Cerebellar cortex (tissue), 1 donor: ENCODE data around the gene POLR1A.

Source experiments
- DNase-seq: peaks from one replicate; pipeline ENCODE4 v3.0.0-alpha.2; 2015; ENCODE audit warnings: low spot score

POLR1A gene

DNA sequence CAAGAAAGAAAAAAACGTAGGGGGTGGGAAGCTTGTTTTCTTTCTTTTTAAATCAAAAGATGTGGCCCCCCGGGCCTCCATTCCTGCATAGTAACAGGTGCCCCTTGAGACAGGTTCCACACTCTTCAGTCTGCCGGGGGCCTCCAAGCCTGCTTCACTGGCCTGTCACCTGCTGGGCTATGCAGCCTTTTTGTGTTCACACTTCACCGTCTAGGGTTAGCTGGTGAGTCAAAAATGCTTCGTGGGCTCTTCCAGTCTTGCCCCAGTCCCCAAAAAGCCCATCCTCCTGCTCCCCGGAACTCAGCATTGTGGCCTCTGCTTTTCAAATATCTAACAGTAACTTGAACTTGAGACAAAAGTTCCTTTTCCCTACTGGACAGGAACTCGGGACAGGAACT, 67.9 kb downstream of the POLR1A start:
- no peak for DNase-seq

DNA sequence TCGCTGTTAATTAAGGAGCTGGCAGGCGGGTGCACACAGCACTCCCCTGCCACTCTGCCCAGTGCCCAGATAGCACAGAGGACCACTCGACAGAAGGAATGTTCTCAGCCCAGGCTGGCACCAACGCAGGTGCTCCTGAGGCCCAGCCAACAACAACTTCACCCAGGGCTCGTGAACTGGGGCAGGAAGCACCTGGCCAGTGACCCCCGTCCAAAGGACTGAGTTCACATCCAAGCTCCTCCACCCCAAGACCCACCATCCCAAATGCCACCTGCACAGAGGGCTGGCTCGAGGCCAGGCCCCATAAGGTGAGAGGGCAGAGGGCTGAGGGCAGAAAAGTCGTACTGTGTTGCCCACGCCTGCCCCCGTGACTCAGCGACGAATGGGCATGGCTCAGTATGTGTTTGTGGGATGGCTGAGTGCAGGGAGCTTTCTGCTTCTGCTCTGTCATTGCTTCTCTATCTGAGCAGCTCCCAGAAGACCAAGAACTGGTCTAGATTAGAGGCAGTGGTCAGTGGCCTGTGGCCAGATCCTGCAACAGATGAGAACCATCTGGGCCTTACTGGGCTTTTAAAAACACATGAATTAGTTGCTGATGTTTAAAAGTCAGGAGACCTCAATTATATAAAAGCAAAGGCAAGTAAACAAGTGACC, 68.4 kb downstream of the POLR1A start:
- DNase-seq: no peak

DNA sequence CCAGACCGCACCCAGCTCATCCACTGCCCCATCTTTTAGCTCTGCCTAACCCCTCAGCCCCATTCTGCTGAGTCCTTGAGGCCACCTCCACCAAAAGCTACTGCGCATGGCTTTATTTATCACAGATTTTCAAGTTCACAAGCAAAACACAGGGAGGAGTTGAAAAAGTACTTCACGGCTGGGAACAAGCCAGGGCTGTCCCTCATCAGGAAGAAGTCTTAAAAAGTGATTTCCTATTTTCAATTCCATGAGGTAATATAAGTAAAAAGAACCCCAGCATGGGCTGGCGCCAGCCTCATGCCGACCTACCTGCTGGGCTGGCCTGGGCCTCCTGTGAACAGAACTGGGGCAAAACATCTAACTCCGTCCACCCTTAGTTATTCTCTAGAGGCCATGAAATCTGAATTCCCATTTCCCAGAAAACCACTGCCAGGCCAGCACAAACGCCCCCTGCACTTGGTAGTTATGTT, 69.0 kb downstream of the POLR1A start:
- no peak for DNase-seq

DNA sequence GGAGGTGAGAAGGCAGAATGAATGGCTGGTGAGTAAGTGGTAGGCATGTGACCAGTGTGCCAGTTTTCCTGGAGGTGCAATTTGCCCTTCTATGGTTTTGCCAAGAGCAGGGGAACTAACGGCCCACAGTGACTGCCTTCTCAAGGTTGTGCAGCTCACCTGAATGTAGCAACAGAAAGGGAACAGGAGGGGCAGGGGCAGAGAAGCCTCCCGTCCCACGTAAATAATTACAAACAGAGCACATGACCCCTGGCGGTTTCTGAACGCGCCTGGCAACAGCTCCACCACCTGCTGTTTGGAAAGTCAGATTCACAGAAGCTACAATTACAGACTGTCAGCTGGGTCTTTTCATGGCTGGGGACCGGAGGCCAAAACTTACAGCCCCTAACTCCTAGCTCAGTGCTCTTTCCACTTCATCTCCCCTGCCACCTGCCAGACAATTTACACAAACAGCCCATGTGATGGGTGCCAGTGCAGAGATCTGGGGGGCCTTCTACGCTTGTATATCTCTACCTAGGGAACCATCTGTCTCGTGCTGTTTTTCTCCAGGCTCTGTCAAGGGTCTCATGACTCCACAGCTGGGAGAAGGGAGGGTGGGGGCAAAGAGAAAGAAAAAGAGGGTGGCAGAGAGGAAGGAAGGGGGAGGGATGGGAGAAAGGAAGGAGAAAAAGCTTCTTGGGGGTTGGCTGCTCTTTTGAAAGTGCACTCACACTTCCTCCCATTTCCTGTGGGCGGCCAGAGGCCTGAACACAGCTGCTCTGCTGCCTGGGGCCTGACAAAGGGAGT, 69.6 kb downstream of the POLR1A start:
- DNase-seq: no peak

DNA sequence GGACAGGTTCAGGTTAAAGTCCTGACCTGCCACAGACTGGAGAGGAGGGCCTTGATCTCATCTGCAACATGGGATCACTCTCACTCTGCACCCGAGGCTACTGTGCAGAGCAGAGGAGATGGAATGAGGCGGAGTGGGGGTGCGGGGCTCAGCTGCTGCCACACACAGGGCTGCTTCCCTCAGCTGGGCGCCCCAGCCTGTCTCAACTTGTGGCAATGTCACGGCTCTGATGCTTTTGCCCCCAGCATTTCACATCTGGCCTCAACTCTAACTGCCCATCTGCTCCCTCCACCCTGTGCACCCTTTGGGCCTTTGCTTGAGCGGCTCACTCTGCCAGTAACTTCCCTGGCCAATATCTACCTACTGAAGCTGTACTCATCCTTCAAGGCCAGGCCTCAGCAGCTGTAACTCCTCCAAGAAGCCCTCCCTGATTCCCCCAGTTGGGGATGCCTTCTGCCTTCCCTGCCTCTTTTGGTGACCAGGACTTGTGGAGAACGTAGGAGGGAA, 70.3 kb downstream of the POLR1A start:
- no peak for DNase-seq

DNA sequence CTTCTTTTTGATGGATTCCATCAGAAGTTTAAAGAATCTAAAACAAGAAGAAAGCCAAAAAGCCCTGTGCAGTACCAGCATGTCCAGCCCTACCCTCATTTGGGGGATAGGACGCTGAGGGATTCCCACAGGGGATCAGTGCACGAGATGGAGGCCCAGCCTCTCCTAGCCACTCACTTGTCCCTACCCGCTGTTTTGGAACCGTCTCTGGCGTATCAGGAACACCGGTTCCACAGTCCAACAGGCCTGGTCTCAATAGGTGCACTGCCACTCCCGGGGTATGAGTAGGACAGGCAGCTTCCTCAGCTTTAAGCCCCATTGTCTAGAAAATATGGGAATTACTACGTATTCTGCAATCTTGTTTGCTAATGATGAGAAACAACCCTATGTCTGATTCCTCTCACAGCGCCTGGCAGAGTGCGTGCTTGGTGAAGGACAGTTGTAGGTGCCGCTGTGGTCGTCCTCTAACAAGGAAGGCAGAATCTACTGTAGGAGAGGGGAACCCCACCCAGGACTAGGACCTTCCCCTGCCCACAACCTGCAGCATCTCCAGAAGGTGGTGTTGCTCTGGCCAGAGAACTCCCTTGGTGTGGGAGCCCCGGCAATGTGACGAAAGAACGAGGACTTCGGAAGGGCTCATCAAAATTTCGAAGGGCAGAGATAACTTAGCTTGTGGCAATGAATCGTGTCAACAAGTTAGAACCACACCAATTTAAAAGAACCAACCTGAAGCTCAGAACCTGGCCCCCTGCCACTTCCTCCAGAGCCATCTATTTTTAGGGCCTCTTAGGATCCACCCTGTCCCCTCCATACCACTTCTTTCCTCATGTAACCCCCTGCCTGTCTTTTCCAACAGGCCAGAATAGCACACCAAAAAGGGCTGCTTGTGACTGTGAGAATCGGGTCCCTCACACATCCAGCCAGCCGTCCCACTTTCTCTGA, 71.7 kb downstream of the POLR1A start:
- DNase-seq: no peak

DNA sequence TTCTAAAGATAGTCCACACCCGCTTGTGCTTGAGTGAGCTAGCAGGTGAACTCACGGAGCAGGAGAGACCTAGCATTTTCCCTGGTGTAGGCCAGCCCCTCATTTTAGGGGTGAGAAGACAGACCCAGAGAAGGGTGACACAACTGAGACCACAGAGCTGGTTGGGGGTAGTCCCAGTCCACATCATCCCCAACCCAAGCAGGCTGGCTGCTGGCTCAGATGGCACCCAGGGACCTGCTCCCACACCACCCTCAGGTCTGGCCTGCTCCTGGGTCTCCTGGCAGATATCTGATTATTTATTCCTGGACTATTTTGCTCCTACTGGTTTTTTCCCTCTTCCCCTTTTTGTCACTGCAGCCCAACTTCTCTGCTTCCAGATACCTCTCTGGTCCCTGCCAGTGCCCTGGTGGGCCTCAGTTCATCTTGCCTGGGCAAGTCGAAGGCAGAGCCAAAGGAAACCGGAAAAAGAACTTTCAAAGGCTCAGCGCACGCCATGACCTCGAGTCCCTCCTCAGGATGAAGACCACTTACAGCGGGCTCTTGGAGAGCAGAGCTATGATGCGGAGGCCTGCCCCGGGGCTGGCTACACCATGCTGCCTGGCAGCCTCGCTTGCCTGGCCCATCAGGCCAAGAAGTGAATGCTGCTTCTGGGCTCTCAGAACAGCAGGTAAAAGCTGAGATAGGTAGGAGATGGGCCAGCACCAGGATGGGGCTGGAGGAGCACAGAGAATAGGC, 72.7 kb downstream of the POLR1A start:
- no peak for DNase-seq

DNA sequence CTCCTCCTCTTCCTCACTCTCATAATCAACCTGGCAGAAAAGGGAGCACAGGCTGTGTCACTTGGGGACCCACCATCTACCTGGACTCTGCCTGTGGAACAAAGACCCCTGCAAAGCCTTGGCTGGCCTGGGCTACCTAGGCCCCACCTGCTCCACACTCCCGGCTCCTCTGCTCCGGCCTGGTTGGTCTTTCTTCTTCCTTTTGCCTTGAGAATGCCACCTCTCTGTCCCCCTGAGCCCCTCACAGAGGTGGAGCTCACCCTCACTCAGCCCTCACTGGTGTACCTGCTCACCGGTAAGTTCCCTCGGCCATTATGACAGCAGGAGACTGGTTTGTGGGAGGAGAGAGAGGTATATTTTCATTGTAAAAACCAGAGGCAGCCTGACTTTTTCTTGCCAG, 74.1 kb downstream of the POLR1A start:
- DNase-seq: no peak

DNA sequence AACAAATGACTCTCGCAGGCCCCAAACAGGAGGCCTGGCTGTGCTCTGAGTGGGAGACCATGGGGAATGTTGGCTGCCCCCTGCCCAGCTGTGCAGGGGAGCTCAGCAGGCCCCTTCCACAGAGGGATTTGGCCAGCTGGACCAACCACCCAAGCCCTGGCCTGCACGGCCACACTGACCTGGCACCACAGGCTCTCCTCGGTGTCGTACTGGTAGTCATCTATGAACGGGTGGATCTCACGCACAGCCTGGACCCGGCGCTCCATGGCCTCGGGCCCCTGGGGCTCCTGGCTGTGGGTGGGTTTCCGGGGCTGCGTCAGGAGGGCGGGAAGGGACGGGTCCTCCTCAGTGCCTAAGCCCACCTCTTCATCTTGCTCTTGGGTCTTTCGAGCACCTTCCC, 74.5 kb downstream of the POLR1A start:
- no peak for DNase-seq

DNA sequence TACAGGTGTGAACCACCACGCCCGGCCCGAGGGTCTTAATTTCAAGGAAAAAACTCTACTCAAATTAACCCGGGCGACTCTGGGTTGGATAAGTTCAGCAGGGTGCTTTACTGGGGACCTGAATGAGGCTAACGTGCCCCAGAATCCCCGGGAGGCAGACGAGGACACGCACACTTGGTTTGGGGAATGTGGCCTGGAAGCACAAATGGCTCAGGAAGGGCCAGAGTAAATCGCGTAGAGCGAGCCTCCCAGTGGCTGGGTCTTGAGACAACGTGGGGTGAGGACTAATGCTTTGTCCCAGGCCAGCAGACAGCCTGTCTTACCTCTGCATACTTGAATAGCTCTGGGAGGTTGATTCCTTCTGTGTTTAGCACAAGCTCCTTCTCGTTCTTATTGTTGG, 75.8 kb downstream of the POLR1A start:
- DNase-seq: no peak

DNA sequence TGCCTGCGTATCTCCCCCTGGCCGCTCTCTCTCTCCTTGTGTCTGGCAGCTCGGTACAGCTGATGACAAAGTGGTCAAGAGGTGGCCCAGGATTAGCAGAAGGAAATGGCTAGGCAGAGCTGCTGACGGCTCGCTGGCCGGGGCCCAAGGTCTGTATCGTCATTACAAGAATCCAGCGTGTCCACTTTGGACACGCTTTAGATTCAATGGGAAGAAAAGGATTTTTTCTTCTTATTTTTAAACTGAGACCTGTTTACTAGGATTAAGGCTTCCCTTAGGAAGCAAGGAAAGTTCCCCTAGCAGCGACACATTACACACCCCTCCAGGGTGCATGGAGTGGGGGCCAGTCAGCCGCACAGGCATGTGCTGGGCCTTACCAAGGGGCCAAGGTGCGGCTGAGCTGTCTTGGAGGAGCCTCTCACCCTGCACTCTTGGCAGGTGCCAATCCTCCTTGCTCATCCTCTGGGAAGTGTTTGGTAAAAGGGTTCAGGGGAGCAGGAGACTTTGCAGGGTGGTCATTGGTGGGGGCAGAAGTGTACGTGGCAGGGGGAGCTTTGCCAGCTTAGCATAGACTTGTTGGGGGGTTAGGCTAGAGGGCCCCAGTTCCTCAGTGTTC, 76.8 kb downstream of the POLR1A start:
- no peak for DNase-seq

DNA sequence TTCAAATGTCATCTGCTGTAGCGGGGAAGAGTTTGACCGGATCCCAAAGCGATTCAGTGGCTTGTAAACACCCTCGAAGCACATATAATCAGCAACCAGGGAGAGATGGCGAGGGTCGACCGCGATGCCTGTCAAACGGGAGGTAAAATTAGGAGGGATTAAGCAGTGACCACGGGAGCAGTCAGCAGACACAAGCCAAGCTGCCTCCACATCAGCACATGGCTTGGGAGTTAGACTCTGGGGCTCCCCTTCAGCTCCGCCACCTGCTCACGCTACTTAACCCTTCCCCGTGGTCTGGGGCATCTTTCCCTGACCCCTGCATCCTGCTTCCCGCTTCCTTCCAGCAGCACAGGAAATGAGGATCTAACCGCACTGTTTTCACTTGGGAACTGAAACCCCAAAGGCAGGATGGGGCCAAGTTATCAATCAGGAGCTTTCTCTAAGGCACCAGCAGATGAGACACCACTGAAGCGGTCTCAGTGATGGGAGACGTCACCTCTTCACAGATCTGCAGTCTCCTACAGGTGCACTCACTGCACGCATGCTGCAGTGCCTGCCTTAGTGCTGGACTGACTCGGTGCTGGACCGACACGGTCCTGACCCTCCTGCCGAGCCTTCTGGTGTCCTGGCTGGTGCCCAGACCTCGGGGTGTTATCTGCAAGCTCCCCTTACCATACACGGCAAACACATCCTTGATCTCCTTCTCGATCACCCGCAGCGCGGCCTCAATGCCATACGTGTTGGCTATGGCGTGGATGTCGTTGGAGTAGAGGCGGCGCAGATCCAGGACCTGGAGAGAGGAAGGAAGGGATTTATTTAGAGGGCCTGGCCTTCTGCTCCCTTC, 77.5 kb downstream of the POLR1A start:
- DNase-seq: peak; percentile 89

DNA sequence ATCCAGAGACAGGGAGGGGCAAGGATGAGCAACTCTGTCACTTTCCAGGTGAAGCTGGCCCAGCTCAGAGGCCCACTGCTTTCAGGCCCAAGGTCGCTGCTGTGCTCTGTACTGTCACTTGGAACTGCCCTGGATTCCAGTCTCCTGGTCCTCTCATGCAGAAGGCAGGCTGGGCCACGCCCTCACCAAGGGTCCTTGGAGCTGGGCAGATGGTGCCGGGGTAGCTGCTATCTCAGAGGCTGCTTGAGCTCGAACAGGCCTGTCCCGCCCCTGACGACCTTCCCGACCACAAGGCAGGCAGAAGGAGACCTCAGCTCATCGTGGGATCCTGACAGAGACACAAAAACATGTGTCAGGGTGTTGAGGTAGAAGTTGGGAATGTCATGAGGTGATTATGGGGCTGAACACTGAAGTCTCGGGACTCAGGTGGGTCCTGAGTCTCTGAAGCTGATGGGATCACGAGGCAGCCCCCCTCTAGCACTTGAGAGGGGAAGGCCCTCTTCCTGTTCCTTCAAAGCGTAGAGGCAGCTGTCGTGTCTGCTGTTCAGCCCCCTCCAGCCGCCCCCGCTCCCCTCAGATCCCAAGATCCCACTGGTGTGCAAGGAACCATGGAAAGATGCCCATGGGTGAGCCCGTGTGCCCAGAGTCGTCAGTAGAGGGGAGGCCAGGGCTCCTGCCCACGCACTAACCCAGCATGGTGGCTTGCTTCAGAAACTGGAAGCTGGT, 78.3 kb downstream of the POLR1A start:
- DNase-seq: no peak

DNA sequence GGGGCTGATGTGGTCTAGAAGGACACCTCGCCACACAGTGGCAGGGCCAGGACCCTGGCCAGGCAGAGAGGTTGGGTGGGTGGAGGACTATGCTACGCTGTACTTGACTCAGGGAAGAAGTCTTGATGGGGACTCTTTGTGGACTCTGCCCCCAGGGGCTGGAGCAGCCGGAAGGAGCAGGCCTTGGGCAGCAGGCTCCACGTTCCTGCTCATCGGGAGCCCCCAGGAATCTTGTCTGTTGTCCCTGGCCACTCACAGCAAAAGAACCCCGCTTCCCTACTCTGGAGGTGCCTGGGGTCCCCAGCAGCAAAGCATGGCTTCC, 79.0 kb downstream of the POLR1A start:
- no peak for DNase-seq

DNA sequence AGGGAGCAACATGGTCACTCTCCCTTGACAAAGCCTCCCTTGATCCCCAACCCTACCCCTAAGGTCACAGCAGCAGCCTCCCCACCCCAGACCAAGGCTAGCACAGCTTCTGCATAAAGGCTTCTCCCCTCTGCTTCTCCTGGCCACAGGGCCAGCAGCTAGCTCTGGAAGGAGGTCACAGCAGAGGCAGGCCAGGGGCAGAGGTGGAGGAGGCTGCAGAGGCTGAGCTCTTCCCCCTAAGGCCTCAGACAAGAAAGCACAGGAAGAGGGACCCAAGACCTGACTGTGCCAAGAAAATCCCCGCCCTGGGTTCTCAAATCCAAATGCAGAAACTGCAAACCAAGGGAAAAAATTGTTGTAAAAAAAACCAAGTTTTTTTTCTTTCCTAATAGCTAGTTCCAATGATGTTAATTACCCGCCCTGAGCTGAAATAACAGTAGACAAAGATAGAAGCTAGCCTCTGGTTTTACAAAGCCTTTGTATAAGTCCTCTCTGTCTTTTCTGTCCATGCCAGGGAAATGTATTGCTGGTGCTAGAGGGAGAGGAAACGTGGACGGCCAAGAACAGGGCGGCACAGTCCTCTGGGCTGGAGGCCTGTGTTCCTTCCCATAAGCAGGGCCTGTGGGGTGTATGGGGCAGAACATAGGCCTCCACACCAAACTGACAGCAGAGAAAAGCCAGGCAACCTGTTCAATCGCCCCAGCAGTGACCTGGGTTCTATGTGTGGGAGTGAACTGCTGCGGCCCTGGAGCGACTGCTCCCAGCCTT, 79.5 kb downstream of the POLR1A start:
- DNase-seq: no peak

DNA sequence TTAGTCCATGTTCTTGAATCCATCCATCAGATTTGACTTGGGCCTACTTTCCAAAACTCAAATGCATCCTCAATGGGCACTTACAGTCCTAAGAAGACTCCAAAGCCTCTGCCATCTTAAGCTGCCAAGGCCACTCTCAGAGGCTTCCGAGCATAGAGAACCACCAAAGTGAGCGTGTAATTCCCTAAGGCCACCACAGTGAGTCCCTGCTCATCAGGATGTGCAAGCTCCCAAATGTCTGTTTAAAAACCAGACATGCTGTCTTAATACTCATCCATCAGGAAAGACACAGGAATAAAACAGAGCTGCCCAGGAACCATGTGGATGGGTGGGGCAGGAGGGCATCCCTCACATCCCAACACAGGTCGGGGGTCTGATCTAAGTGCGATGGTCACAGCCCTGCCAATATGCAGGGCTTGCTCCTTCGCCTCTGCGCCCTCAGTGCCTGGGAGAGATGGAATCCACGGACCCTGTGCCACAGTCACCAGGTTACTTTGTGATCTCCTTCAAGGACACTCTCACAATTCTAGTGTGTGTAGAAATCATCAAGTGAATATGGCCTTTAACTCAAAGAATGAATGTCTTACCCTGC, 80.4 kb downstream of the POLR1A start:
- no peak for DNase-seq

DNA sequence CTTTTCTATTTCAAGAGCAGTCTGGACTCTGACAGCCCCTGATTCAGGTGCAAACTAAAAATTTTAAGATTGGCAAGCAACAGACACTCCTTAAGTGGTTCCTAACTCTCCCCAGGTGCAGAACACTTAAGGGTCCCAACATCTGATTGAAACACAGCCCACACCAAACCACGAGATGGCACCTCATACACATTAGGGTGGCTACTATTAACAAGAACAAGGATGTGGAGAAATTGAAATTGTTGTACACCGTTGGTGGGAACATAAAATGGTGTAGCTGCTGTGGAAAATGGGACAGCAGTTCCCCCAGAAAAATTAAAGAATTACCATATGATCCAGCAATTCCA, 82.3 kb downstream of the POLR1A start:
- no peak for DNase-seq

DNA sequence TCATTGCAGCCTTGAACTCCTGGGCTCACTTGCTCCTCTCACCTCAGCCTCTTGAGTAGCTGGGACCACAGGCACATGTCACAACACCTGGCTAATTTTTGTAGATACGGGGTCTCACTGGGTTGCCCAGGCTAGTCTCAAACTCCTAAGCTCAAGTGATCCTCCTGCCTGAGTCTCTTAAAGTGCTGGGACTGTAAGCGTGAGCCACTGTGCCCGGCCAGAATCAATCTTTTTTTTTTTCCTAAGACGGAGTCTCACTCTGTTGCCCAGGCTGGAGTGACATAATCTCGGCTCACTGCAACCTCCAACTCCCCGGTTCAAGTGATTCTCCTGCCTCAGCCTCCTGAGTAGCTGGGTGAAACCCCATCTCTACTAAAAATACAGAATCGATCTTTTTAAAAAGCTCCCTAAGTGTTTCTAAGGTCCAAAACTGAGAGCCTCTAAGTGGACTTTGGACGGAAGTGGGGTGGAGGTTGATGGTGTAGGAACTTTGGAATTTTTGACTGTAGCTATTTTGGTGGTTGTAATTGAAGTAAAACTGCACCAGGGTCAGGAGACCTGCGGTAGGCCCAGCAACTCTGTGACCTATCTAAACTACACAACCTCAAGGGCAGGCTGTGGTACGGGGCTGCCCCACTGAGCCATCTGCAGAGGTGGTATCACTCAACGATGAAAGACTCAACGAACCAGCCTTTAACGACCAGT, 82.9 kb downstream of the POLR1A start:
- no peak for DNase-seq
